Neuronal stem cell (in vitro differentiated cells): ENCODE measurements around the gene TEX29.

Source experiments
- DNase-seq: peaks from one replicate; pipeline ENCODE4 v3.0.0-alpha.2; 2013; ENCODE audit warnings: low spot score
- H2AFZ ChIP-seq: one replicate; pipeline ENCODE4 v1.6.1; 2013; ENCODE audit warnings: mild to moderate bottlenecking, low read length, inconsistent platforms
- H2AK5ac ChIP-seq: 2 replicates; pipeline ENCODE4 v1.6.1; 2013; ENCODE audit warnings: low read depth, mild to moderate bottlenecking, inconsistent platforms, low read length, moderate library complexity, mixed read lengths
- H2BK120ac ChIP-seq: 2 replicates; pipeline ENCODE4 v1.6.1; 2013; ENCODE audit warnings: low read depth, mild to moderate bottlenecking, inconsistent platforms, low read length, moderate library complexity, mixed read lengths
- H2BK12ac ChIP-seq: one replicate; pipeline ENCODE4 v1.6.1; 2013; ENCODE audit warnings: low read length, inconsistent platforms
- H2BK15ac ChIP-seq: 2 replicates; pipeline ENCODE4 v1.6.1; 2013; ENCODE audit warnings: mild to moderate bottlenecking, low read length, inconsistent platforms, mixed read lengths
- H2BK5ac ChIP-seq: one replicate; pipeline ENCODE4 v1.6.1; 2013; ENCODE audit warnings: inconsistent platforms, mild to moderate bottlenecking, low read length, moderate library complexity
- H3K14ac ChIP-seq: one replicate; pipeline ENCODE4 v1.6.1; 2013; ENCODE audit warnings: low read length, inconsistent platforms
- H3K18ac ChIP-seq: 2 replicates; pipeline ENCODE4 v1.6.1; 2013; ENCODE audit warnings: low read length, inconsistent platforms
- H3K23ac ChIP-seq: 2 replicates; pipeline ENCODE4 v1.6.1; 2013; ENCODE audit warnings: low read depth, mild to moderate bottlenecking, mixed read lengths, low read length, inconsistent platforms; ENCODE audit not compliant: poor library complexity
- H3K27ac ChIP-seq: replicated peaks from 3 replicates; pipeline ENCODE4 v1.5.1; 2013; ENCODE audit warnings: low read length, inconsistent platforms
- H3K27me3 ChIP-seq, 3 experiments: 2 replicates each; pipeline ENCODE4 v1.6.1; 2013; ENCODE audit warnings: low read length in 3 of 3, mild to moderate bottlenecking in 2 of 3, inconsistent platforms in 1 of 3, low read depth in 1 of 3, mixed read lengths in 1 of 3, moderate library complexity in 1 of 3; ENCODE audit not compliant: control insufficient read depth in 3 of 3, insufficient read depth in 3 of 3
- H3K36me3 ChIP-seq, 2 donors: replicated peaks in 1 of 2; 2 replicates each; pipeline ENCODE4 v1.6.1; 2013; ENCODE audit warnings: low read length in 2 of 2; ENCODE audit not compliant: control insufficient read depth in 2 of 2, insufficient read depth in 2 of 2
- H3K4ac ChIP-seq: 2 replicates; pipeline ENCODE4 v1.6.1; 2013; ENCODE audit warnings: inconsistent platforms, mild to moderate bottlenecking, low read length, moderate library complexity
- H3K4me1 ChIP-seq, 2 donors: 1 replicate in 1 of 2; 2 replicates in 1 of 2; pipeline ENCODE4 v1.6.1; 2013; ENCODE audit warnings: low read length in 2 of 2, low read depth in 1 of 2; ENCODE audit not compliant: control insufficient read depth in 2 of 2, insufficient read depth in 1 of 2
- H3K4me2 ChIP-seq: one replicate; pipeline ENCODE4 v1.6.1; 2013; ENCODE audit warnings: mild to moderate bottlenecking, low read length, inconsistent platforms; ENCODE audit not compliant: insufficient read depth, poor library complexity, severe bottlenecking
- H3K4me3 ChIP-seq, 2 donors: 2 replicates each; pipeline ENCODE4 v1.5.1; 2013; ENCODE audit warnings: low read length in 2 of 2, mild to moderate bottlenecking in 2 of 2, inconsistent platforms in 1 of 2, moderate library complexity in 1 of 2
- H3K79me1 ChIP-seq: one replicate; pipeline ENCODE4 v1.6.1; 2013; ENCODE audit warnings: low read depth, mild to moderate bottlenecking, inconsistent platforms, low read length, moderate library complexity
- H3K9ac ChIP-seq: one replicate; pipeline ENCODE4 v1.6.1; 2013; ENCODE audit warnings: mild to moderate bottlenecking, low read depth, low read length, inconsistent platforms; ENCODE audit not compliant: poor library complexity
- H3K9me3 ChIP-seq, 2 donors: replicated peaks in 1 of 2; 2 replicates each; pipeline versions ENCODE3 to v1.6.1; 2013; ENCODE audit warnings: low read length in 2 of 2, mild to moderate bottlenecking in 2 of 2, inconsistent platforms in 1 of 2, low read depth in 1 of 2, mixed read lengths in 1 of 2, moderate library complexity in 1 of 2; ENCODE audit not compliant: control insufficient read depth in 2 of 2, insufficient read depth in 1 of 2
- H4K8ac ChIP-seq: one replicate; pipeline ENCODE4 v1.6.1; 2013; ENCODE audit warnings: low read depth, mild to moderate bottlenecking, inconsistent platforms, low read length, moderate library complexity
- H4K91ac ChIP-seq: one replicate; pipeline ENCODE4 v1.6.1; 2013; ENCODE audit warnings: low read length, low read depth, mild to moderate bottlenecking, inconsistent platforms; ENCODE audit not compliant: poor library complexity
- WGBS, 2 donors: extraction: QIAGEN DNeasy Blood & Tissue Kit; methylation state at CpG; one replicate each; pipeline ENCODE4 v1.1.7; 2013; ENCODE audit warnings: missing lambda C conversion rate in 2 of 2, mixed read lengths in 1 of 2; ENCODE audit not compliant: insufficient read length in 2 of 2, insufficient replicate concordance in 1 of 2; ENCODE audit errors: extremely low coverage in 2 of 2; 5-methylcytosine and 5-hydroxymethylcytosine counted together

Gene TEX29

GRCh38 chr13:111325146-111325890 lies 4.9 kb downstream of the TEX29 start:
- Histone ChIP-seq H3K27ac (no peak overlapping the region), H3K9me3 (peaks cover 0 to 2% of the 10 kb centered on the region in 2 donors), H2AFZ (no peak overlapping the region), H3K4me1 (peaks cover 0 to 4% of the 10 kb centered on the region in 2 donors), H3K79me1 (peaks cover 3% of the 10 kb centered on the region), H2BK12ac (no peak overlapping the region), H2BK120ac (no peak overlapping the region), H3K4ac (peak overlapping the region; percentile 53), H3K9ac (no peak overlapping the region), H3K4me2 (no peak overlapping the region), H2BK15ac (peak overlapping the region; percentile 27), H2AK5ac (peak overlapping the region; percentile 84), H3K18ac (peak overlapping the region; percentile 57), H3K14ac (peak overlapping the region; percentile 56), H3K36me3 (no peaks in the 10 kb centered on the region), H3K4me3 (no peak overlapping the region), H4K8ac (no peak overlapping the region), H2BK5ac (peak overlapping the region; percentile 75), H3K23ac (no peak overlapping the region), H4K91ac (no peak overlapping the region), H3K27me3 (no peaks in the 10 kb centered on the region)
- DNase-seq, result no peak
- 100% methylated on average over 2 of the region's 28 CpGs; no CpG with 5 or more reads in 1 of the 2 donors for WGBS, 2 donors

- no peak overlapping the region for H2BK12ac ChIP-seq
- no peaks in the 10 kb centered on the region for H3K27me3 ChIP-seq
- H3K27ac ChIP-seq, result no peak overlapping the region
- peaks cover 0 to 4% of the 10 kb centered on the region in 2 donors for H3K4me1 ChIP-seq
- H2BK120ac ChIP-seq, result no peak overlapping the region
- H3K36me3 ChIP-seq, result no peaks in the 10 kb centered on the region
- peaks cover 3% of the 10 kb centered on the region for H3K79me1 ChIP-seq
- H3K9ac ChIP-seq, result no peak overlapping the region
- H2BK5ac ChIP-seq, result no peak overlapping the region
- H4K8ac ChIP-seq, result no peak overlapping the region
- no peak overlapping the region for H3K4ac ChIP-seq
- DNase-seq, result no peak
- peak overlapping the region; percentile 43 for H3K23ac ChIP-seq
- H3K4me3 ChIP-seq, result no peak overlapping the region
- WGBS, 2 donors, result no CpG with 5 or more reads among the region's 37 CpGs
- no peak overlapping the region for H3K4me2 ChIP-seq
- no peak overlapping the region for H2AFZ ChIP-seq
- peak overlapping the region; percentile 28 for H3K18ac ChIP-seq
- peaks cover 0 to 2% of the 10 kb centered on the region in 2 donors for H3K9me3 ChIP-seq
- peak overlapping the region; percentile 75 for H3K14ac ChIP-seq
- H4K91ac ChIP-seq, result no peak overlapping the region
- H2BK15ac ChIP-seq, result no peak overlapping the region
- H2AK5ac ChIP-seq, result peak overlapping the region; percentile 84
These were observed 5.6 kb downstream of the TEX29 start for GRCh38 chr13:111325941-111326620.

- Histone ChIP-seq H2AFZ (no peak overlapping the region), H2BK12ac (peak overlapping the region; percentile 41), H4K91ac (no peak overlapping the region), H2BK15ac (no peak overlapping the region), H3K4me3 (no peak overlapping the region), H2BK5ac (peak overlapping the region; percentile 82), H3K9me3 (peaks cover 0 to 2% of the 10 kb centered on the region in 2 donors), H2BK120ac (no peak overlapping the region), H2AK5ac (peak overlapping the region; percentile 84), H3K4me2 (no peak overlapping the region), H3K4me1 (peaks cover 0 to 4% of the 10 kb centered on the region in 2 donors), H3K27me3 (no peaks in the 10 kb centered on the region), H3K18ac (peak overlapping the region; percentile 87), H3K9ac (no peak overlapping the region), H3K27ac (no peak overlapping the region), H3K23ac (no peak overlapping the region), H3K4ac (no peak overlapping the region), H3K79me1 (peaks cover 3% of the 10 kb centered on the region), H3K36me3 (no peaks in the 10 kb centered on the region), H3K14ac (no peak overlapping the region), H4K8ac (no peak overlapping the region)
- no peak for DNase-seq
- no CpG with 5 or more reads among the region's 15 CpGs for WGBS, 2 donors
These were observed 6.2 kb downstream of the TEX29 start for GRCh38 chr13:111326621-111326965.

- peak overlapping the region; percentile 58 for H2BK15ac ChIP-seq
- H3K23ac ChIP-seq, result no peak overlapping the region
- H3K79me1 ChIP-seq, result peaks cover 3% of the 10 kb centered on the region
- H2BK5ac ChIP-seq, result peak overlapping the region; percentile 82
- no peak overlapping the region for H3K4me3 ChIP-seq
- no peaks in the 10 kb centered on the region for H3K36me3 ChIP-seq
- H3K9ac ChIP-seq, result peak overlapping the region; percentile 70
- no peak overlapping the region for H2AFZ ChIP-seq
- no CpG with 5 or more reads among the region's 16 CpGs for WGBS, 2 donors
- H3K18ac ChIP-seq, result peak overlapping the region; percentile 87
- no peaks in the 10 kb centered on the region for H3K27me3 ChIP-seq
- no peak overlapping the region for H3K4me2 ChIP-seq
- H3K9me3 ChIP-seq, result peaks cover 0 to 2% of the 10 kb centered on the region in 2 donors
- H3K4me1 ChIP-seq, result peaks cover 0 to 4% of the 10 kb centered on the region in 2 donors
- no peak overlapping the region for H4K91ac ChIP-seq
- DNase-seq, result no peak
- H2BK12ac ChIP-seq, result peak overlapping the region; percentile 58
- H4K8ac ChIP-seq, result no peak overlapping the region
- peak overlapping the region; percentile 84 for H2AK5ac ChIP-seq
- H3K14ac ChIP-seq, result peak overlapping the region; percentile 38
- peak overlapping the region; percentile 66 for H3K4ac ChIP-seq
- no peak overlapping the region for H2BK120ac ChIP-seq
- H3K27ac ChIP-seq, result no peak overlapping the region
These were observed 6.7 kb downstream of the TEX29 start for GRCh38 chr13:111326981-111327642.
